Heart right ventricle (tissue), 16 donors: Measurements from ENCODE around the gene NFAM1. TPM values are rescaled to one million over a fixed set of nuclear protein-coding genes. Genes with fewer than 3 reads are reported as not detected.
A peak's percentile ranks its signal among the peaks of the same experiment; 100 is the strongest.

Source experiments
- ATAC-seq, 8 donors: fragments of 200-7000 bp; cut with Tn5 transposase; one replicate each; pipeline ENCODE4 v1.9.1; 2020; ENCODE audit warnings: mild to moderate bottlenecking in 8 of 8, moderate library complexity in 8 of 8, moderate number of reproducible peaks in 1 of 8
- DNase-seq, 2 donors: peaks; one replicate each; pipeline ENCODE4 v3.0.0-alpha.2; 2020
- H3K27ac ChIP-seq, 10 donors: fragments of 200-600 bp; sonication (generic) in 2 of 10; one replicate each; pipeline versions ENCODE4 v1.5.0 to v1.8.0; 2020 to 2022; ENCODE audit warnings: mild to moderate bottlenecking in 3 of 10
- H3K27me3 ChIP-seq, 7 donors: fragments of 200-600 bp; one replicate each; pipeline ENCODE4 v1.8.0; 2021 to 2022; ENCODE audit warnings: mild to moderate bottlenecking in 2 of 7
- H3K36me3 ChIP-seq, 9 donors: fragments of 200-600 bp; sonication (generic) in 1 of 9; one replicate each; pipeline versions ENCODE4 v1.5.0 to v1.8.0; 2020 to 2022; ENCODE audit warnings: mild to moderate bottlenecking in 2 of 9
- H3K4me1 ChIP-seq, 9 donors: fragments of 200-600 bp; sonication (generic) in 1 of 9; one replicate each; pipeline versions ENCODE4 v1.5.0 to v1.8.0; 2020 to 2022; ENCODE audit warnings: mild to moderate bottlenecking in 4 of 9
- H3K4me3 ChIP-seq, 10 donors: fragments of 200-600 bp; sonication (generic) in 2 of 10; one replicate each; pipeline versions ENCODE4 v1.5.0 to v1.8.0; 2020 to 2022; ENCODE audit warnings: mild to moderate bottlenecking in 7 of 10, moderate library complexity in 2 of 10
- H3K9me3 ChIP-seq, 11 donors: fragments of 200-600 bp in 10 of 11; sonication (generic) in 2 of 11; one replicate each; pipeline versions ENCODE4 v1.5.0 to v1.8.0; 2013 to 2022; ENCODE audit warnings: mild to moderate bottlenecking in 2 of 11, control low read depth in 1 of 11, moderate library complexity in 1 of 11
- WGBS, 2 donors: extraction: QIAGEN DNeasy Blood & Tissue Kit; methylation state at CpG; one replicate each; pipeline ENCODE4 v1.1.7; 2013; ENCODE audit warnings: inconsistent platforms in 1 of 2; 5-methylcytosine and 5-hydroxymethylcytosine counted together
- intact Hi-C, 10 donors: fragments of 100-400 bp; cut with DNase I; formaldehyde crosslinking; loops; one replicate each; pipeline versions ENCODE4 v1.11.1 to v1.14.2; 2022
- polyA plus RNA-seq, 2 donors: library from polyadenylated mRNA; stranded (reverse); fragments of 200-250 nt; gene quantifications; one replicate each; pipeline ENCODE4 v1.2.3, GENCODE V29; 2013
- total RNA-seq, 10 donors: library from RNA; stranded (reverse); fragmentation: NEBNext Ultra II Directional in 3 of 10; extraction: Animal tissue kit (Norgen Biotek cat#: 25700) in 3 of 10; gene quantifications; one replicate each; pipeline versions ENCODE4 v1.2.1 to v1.2.4, GENCODE V29; 2021 to 2023
- TF ChIP-seq, protein P1 (sequence below), 9 donors: fragments of 200-600 bp; sonication (generic) in 2 of 9; IDR thresholded peaks; one replicate each; pipeline versions ENCODE4 v1.5.0 to v1.8.0; 2021 to 2022; ENCODE audit warnings: antibody characterized with exemption in 9 of 9, mild to moderate bottlenecking in 5 of 9, moderate library complexity in 1 of 9
- donor health status: Arrhythmogenic right ventricular cardiomyopathy.
- donor health status: ischemic (EF 13 %, LVEDD 7.1; RV severe dilation, severe dysfunction).
- donor health status: healthy with polysubstance abuse.
- donor health status: DM: no; HTN: yes; CAD: no.
- donor health status: DM: no; HTN: no; CAD: no.
- donor health status: ischemic (EF 25% LVEDD 6.9; RV normal size, moderate dysfunction).
- donor health status: ischemic (EF 25% LVEDD 5.7; RV mildly dilated, moderate dysfunction).
- donor health status: healthy.
- donor health status: DM: yes; HTN: yes; CAD: no.
- donor health status: Ischemic cardiomyopathy.
- donor health status: ischemic (EF 35%, LVEDD 5.7; RV mildly dilated, moderate dysfunction).
- donor health status: nonischemic (EF 11% LVEDD 7.7; RV severe dilation, severe dysfunction).
- donor health status: DM: yes; HTN: yes; CAD: no.
- donor health status: PGD.
- donor health status: ischemic (EF 29% LVEDD 5.4; RV normal size, mild dysfunction).
- donor health status: nonischemic (EF 23%, LVEDD 6.1; RV moderate dilation, normal function).

NFAM1 gene
- total and polyA plus RNA-seq, 12 donors = 0.38 to 6.4 (median 1.4) TPM

DNA sequence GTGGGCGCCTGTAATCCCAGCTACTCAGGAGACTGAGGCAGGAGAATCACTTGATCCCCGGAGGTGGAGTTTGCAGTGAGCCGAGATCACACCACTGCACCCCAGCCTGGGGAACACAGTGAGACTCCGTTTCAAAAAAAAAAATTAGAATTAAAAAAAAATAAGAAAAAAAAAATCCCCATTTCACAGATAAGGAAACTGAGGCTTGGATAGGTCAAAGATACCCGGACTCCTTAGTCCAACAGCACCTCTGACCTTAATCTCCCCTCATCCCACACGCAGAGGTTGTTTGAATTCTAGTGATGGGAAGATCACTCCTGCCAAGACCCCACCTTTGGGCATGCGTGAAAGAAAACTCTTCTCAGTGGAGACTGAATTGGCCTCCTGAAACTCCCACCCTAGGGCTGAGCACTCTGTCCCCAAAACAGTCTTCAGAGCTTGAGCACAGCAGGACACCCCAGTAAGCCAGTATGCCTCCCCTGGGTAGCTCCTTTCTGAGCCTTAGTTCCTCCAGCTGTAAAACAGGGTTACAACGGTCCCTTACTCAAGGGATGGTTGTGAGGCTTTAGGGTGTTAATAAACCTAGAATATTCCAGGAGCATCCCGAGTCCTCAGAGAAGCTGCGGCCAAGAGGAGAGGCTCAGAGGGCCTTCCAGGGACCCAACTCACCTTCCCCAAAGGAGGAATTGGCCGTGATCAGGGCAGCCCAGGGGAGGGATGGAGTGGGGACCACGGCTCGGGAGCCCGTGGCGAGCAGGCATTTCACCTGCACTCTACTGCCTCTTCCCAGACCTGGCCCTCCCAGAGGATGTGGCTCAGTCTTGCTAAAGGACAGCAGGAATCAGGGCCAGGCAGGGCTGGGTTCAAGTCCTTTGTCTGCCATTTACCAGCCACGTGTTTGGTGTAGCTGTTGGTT lies 73.3 kb downstream of the NFAM1 start:
- Histone ChIP-seq H3K9me3 (no peaks in the 10 kb centered on the region), H3K4me1 (peaks cover 0 to 5% (median 0%) of the 10 kb centered on the region in 9 donors), H3K27me3 (peaks cover 0 to 12% (median 0%) of the 10 kb centered on the region in 7 donors), H3K4me3 (no peak overlapping the region), H3K27ac (no peak overlapping the region), H3K36me3 (no peaks in the 10 kb centered on the region)
- ATAC-seq = no peak
- TF ChIP-seq, protein P1, sequence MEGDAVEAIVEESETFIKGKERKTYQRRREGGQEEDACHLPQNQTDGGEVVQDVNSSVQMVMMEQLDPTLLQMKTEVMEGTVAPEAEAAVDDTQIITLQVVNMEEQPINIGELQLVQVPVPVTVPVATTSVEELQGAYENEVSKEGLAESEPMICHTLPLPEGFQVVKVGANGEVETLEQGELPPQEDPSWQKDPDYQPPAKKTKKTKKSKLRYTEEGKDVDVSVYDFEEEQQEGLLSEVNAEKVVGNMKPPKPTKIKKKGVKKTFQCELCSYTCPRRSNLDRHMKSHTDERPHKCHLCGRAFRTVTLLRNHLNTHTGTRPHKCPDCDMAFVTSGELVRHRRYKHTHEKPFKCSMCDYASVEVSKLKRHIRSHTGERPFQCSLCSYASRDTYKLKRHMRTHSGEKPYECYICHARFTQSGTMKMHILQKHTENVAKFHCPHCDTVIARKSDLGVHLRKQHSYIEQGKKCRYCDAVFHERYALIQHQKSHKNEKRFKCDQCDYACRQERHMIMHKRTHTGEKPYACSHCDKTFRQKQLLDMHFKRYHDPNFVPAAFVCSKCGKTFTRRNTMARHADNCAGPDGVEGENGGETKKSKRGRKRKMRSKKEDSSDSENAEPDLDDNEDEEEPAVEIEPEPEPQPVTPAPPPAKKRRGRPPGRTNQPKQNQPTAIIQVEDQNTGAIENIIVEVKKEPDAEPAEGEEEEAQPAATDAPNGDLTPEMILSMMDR (IDR thresholded peaks at IDR 0.05) = no peak
- intact Hi-C loops = no loop called here
- DNase-seq = no peak
- WGBS, 2 donors = 83 to 84% methylated on average over 16 of the region's 16 CpGs

DNA sequence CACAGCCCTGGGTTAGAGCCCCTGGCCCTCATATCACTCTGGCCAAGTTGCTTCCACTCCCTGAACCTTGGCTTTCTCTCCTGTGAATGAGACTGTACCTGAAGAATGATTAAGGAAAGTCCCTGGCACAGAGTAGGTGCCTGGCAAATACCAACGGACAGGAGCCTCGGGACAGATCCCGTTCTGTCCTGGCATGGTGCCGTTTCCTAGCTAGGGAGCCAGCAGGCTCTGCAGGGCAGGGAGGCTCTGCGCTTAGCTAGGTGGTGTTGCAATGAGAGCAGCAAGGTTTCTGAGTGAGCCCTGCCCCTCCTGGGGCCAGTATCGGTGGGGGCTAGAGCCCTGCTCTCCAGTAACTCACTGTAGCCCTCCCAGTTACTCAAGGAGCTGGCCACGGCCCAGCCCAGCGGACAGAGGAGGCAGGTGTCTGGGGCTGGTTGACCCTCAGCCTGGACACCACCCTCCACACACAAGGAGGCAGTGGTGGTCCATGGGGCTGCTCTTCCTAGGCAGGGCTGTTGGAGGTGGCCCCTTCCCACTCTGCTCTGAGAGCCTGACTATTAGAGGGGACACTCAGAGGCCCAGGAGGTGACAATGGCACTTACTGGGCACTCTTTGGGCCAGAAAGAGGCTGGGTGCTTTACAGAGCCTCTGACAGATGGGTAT lies 74.4 kb downstream of the NFAM1 start:
- H3K36me3 ChIP-seq = no peaks in the 10 kb centered on the region
- TF ChIP-seq, protein P1 (IDR thresholded peaks at IDR 0.05) = no peak
- DNase-seq (peak; percentile 50 to 58), ATAC-seq (peak in 7 of 8 donors; percentile 58 to 86 (median 69))
- intact Hi-C loops = no loop called here
- H3K27ac ChIP-seq = no peak overlapping the region
- no peak overlapping the region for H3K4me3 ChIP-seq
- H3K4me1 ChIP-seq = peaks cover 0 to 5% (median 0%) of the 10 kb centered on the region in 9 donors
- no peaks in the 10 kb centered on the region for H3K9me3 ChIP-seq
- WGBS, 2 donors = 55 to 56% methylated on average over 8 of the region's 8 CpGs
- H3K27me3 ChIP-seq = peaks cover 0 to 5% (median 0%) of the 10 kb centered on the region in 7 donors

DNA sequence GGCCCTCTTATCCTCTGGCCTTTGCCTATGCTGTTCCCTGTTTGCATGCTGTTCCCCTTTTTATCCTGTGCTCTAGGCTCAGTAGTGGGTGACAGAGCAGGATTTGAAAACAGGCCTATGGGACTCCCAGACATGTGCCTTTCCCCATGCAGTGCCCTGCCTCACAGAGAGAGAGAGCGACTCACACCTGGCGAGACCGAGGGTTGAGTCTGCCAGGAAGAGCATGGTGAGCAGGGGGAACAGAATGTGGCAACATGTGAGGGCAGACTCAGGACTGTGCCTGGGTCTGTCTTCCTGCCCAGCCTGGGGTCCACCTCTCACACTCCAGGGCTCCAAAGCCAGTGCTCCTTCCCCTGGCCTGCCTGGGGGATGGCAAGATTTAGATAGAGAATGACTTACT lies 75.0 kb downstream of the NFAM1 start:
- Histone ChIP-seq H3K9me3 (no peaks in the 10 kb centered on the region), H3K36me3 (no peaks in the 10 kb centered on the region), H3K27me3 (peaks cover 0 to 5% (median 0%) of the 10 kb centered on the region in 7 donors), H3K27ac (no peak overlapping the region), H3K4me1 (peaks cover 0 to 5% (median 0%) of the 10 kb centered on the region in 9 donors), H3K4me3 (no peak overlapping the region)
- DNase-seq (no peak), ATAC-seq (no peak)
- intact Hi-C loops = no loop called here
- TF ChIP-seq, protein P1 (IDR thresholded peaks at IDR 0.05) = no peak
- WGBS, 2 donors = 94 to 98% methylated on average over 3 of the region's 3 CpGs

DNA sequence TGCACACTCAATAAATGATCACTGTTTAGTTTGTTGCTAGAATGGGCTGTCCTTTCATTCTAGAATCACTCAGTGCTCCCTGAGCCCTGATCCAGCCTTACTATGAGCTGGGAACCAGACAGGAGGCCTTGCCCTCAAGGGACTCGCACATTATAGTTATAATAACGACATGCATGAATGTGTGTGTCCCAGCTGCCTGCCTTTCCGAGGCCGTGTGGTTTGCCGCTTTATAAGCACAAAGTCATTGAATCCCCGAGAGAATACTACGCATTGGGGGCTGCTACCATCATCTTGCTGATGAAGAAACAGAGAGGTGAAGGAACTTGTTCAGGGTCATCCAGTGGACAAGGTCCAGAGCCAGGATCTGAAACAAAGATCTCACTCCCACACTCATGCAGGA lies 75.7 kb downstream of the NFAM1 start:
- intact Hi-C loops = no loop called here
- 82 to 88% methylated on average over 7 of the region's 7 CpGs for WGBS, 2 donors
- H3K27ac ChIP-seq = no peak overlapping the region
- DNase-seq = no peak
- no peaks in the 10 kb centered on the region for H3K9me3 ChIP-seq
- no peak overlapping the region for H3K4me3 ChIP-seq
- TF ChIP-seq, protein P1 (IDR thresholded peaks at IDR 0.05) = no peak
- H3K27me3 ChIP-seq = peaks cover 0 to 5% (median 0%) of the 10 kb centered on the region in 7 donors
- ATAC-seq = no peak
- peaks cover 0 to 5% (median 0%) of the 10 kb centered on the region in 9 donors for H3K4me1 ChIP-seq
- no peaks in the 10 kb centered on the region for H3K36me3 ChIP-seq
